HFF-Myc (cell line): Measurements from ENCODE around the gene PRKAG2.

ENCODE experiments used
- DNase-seq: peaks from one replicate; pipeline ENCODE4 v3.0.0-alpha.2; 2011; ENCODE audit warnings: low read depth; ENCODE audit errors: extremely low read depth
- H3K4me3 ChIP-seq: replicated peaks from 2 replicates; pipeline ENCODE4 v1.5.1; 2011; ENCODE audit warnings: low read depth, mild to moderate bottlenecking, control low read depth, low read length
- CTCF ChIP-seq: IDR thresholded peaks from 2 replicates; pipeline ENCODE4 v1.5.1; 2012; ENCODE audit warnings: mild to moderate bottlenecking, low read depth, low read length, control low read depth; ENCODE audit errors: missing control alignments

Gene PRKAG2

GRCh38 chr7:151790830-151791620 lies 85.9 kb downstream of the PRKAG2 start:
- DNase-seq, result no peak
- no peak for TF ChIP-seq CTCF
- H3K4me3 ChIP-seq, result no peak overlapping the region

GRCh38 chr7:151790095-151790829 lies 86.7 kb downstream of the PRKAG2 start:
- no peak for DNase-seq
- TF ChIP-seq CTCF, result no peak
- no peak overlapping the region for H3K4me3 ChIP-seq

- DNase-seq, result no peak
- TF ChIP-seq CTCF, result no peak
- no peak overlapping the region for H3K4me3 ChIP-seq
Measured at GRCh38 chr7:151789380-151789947, 87.5 kb downstream of the PRKAG2 start.

GRCh38 chr7:151787348-151787747 lies 89.6 kb downstream of the PRKAG2 start:
- no peak for DNase-seq
- H3K4me3 ChIP-seq, result no peak overlapping the region
- no peak for TF ChIP-seq CTCF

- DNase-seq, result no peak
- TF ChIP-seq CTCF, result no peak
- no peak overlapping the region for H3K4me3 ChIP-seq
Measured at GRCh38 chr7:151786936-151787335, 90.0 kb downstream of the PRKAG2 start.

GRCh38 chr7:151786241-151786640 lies 90.7 kb downstream of the PRKAG2 start:
- no peak for TF ChIP-seq CTCF
- no peak overlapping the region for H3K4me3 ChIP-seq
- DNase-seq, result no peak
